ENCODE measurements around the gene IRF1. TPM values are rescaled to one million over a fixed set of nuclear protein-coding genes. Genes with fewer than 3 reads are reported as not detected.

Gene IRF1
- total RNA-seq, 4 donors from 2014 or later: 17.5 to 24.1 (median 20.1) TPM

GRCh38 chr5:132473019-132473531 is 17.5 kb downstream of the IRF1 start:
- DNase-seq (ENCODE audit: low spot score in 2 of 2): peak in 1 of 2 donors; percentile 74
- TF ChIP-seq POLR2A (IDR thresholded peaks at IDR 0.05): no peak
- WGBS: 82% methylated on average over 8 of the region's 8 CpGs
- Histone ChIP-seq H3K4me1 (peaks cover 18% of the 10 kb centered on the region), H3K27me3 (no peaks in the 10 kb centered on the region), H3K36me3 (peaks cover 4% of the 10 kb centered on the region), H3K27ac (no peak overlapping the region), H3K4me3 (no peak overlapping the region), H3K9me3 (no peaks in the 10 kb centered on the region)

- Histone ChIP-seq H3K27me3 (no peaks in the 10 kb centered on the region), H3K4me1 (peaks cover 12% of the 10 kb centered on the region), H3K4me3 (no peak overlapping the region), H3K36me3 (peaks cover 4% of the 10 kb centered on the region), H3K27ac (no peak overlapping the region), H3K9me3 (no peaks in the 10 kb centered on the region)
- 98% methylated on average over 8 of the region's 8 CpGs for WGBS
- TF ChIP-seq CTCF (IDR thresholded peaks at IDR 0.05) (no peak), EP300 (IDR thresholded peaks at IDR 0.05) (no peak), POLR2A (IDR thresholded peaks at IDR 0.05) (no peak), POLR2AphosphoS5 (IDR thresholded peaks at IDR 0.05) (no peak)
- DNase-seq (ENCODE audit: low spot score in 2 of 2): peak; percentile 44 to 75
These were observed 18.1 kb downstream of the IRF1 start for GRCh38 chr5:132472431-132472830.

GRCh38 chr5:132471944-132472343 is 18.6 kb downstream of the IRF1 start:
- Histone ChIP-seq H3K4me1 (peaks cover 12% of the 10 kb centered on the region), H3K27ac (no peak overlapping the region), H3K27me3 (no peaks in the 10 kb centered on the region), H3K9me3 (no peaks in the 10 kb centered on the region), H3K4me3 (no peak overlapping the region), H3K36me3 (peaks cover 4% of the 10 kb centered on the region)
- TF ChIP-seq EP300 (IDR thresholded peaks at IDR 0.05) (no peak), POLR2A (IDR thresholded peaks at IDR 0.05) (no peak), CTCF (IDR thresholded peaks at IDR 0.05) (no peak), POLR2AphosphoS5 (IDR thresholded peaks at IDR 0.05) (no peak)
- 93% methylated on average over 7 of the region's 7 CpGs for WGBS
- DNase-seq (ENCODE audit: low spot score in 2 of 2): peak; percentile 26 to 55

- DNase-seq (ENCODE audit: low spot score in 2 of 2): peak; percentile 19 to 35
- H3K9me3 ChIP-seq: no peaks in the 10 kb centered on the region
- H3K36me3 ChIP-seq: peaks cover 4% of the 10 kb centered on the region
- no peak for TF ChIP-seq CTCF (IDR thresholded peaks at IDR 0.05)
- TF ChIP-seq POLR2AphosphoS5 (IDR thresholded peaks at IDR 0.05): no peak
- no peak for TF ChIP-seq POLR2A (IDR thresholded peaks at IDR 0.05)
- no peak for TF ChIP-seq EP300 (IDR thresholded peaks at IDR 0.05)
- no peak overlapping the region for H3K27ac ChIP-seq
- H3K27me3 ChIP-seq: no peaks in the 10 kb centered on the region
- peaks cover 18% of the 10 kb centered on the region for H3K4me1 ChIP-seq
- no peak overlapping the region for H3K4me3 ChIP-seq
- 94% methylated on average over 2 of the region's 2 CpGs for WGBS
These were observed 19.2 kb downstream of the IRF1 start for GRCh38 chr5:132471151-132471907.

- DNase-seq (ENCODE audit: low spot score in 2 of 2): peak; percentile 43 to 48
- no peaks in the 10 kb centered on the region for H3K27me3 ChIP-seq
- H3K36me3 ChIP-seq: peaks cover 4% of the 10 kb centered on the region
- no peak overlapping the region for H3K4me3 ChIP-seq
- H3K9me3 ChIP-seq: no peaks in the 10 kb centered on the region
- peaks cover 20% of the 10 kb centered on the region for H3K4me1 ChIP-seq
- no peak overlapping the region for H3K27ac ChIP-seq
- 100% methylated on average over 1 of the region's 1 CpG for WGBS
- TF ChIP-seq EP300 (IDR thresholded peaks at IDR 0.05): no peak
- no peak for TF ChIP-seq CTCF (IDR thresholded peaks at IDR 0.05)
- no peak for TF ChIP-seq POLR2AphosphoS5 (IDR thresholded peaks at IDR 0.05)
- no peak for TF ChIP-seq POLR2A (IDR thresholded peaks at IDR 0.05)
These were observed 20.0 kb downstream of the IRF1 start for GRCh38 chr5:132470596-132470995.
